Neural cell (in vitro differentiated cells): ENCODE measurements around the gene SNPH. TPM values are rescaled to one million over a fixed set of nuclear protein-coding genes. Genes with fewer than 3 reads are reported as not detected.

Experiments
- H2AFZ ChIP-seq: fragments of 200-600, 300-800 bp; sonication (generic), shearing (Covaris generic); 2 replicates; pipeline ENCODE4 v1.6.0; 2014; ENCODE audit warnings: low read depth, mild to moderate bottlenecking, antibody characterized with exemption, low read length, moderate library complexity
- H3F3A ChIP-seq: fragments of 200-600 bp; shearing (Covaris generic); 2 replicates; pipeline ENCODE4 v1.6.1; 2016; ENCODE audit warnings: mild to moderate bottlenecking, moderate library complexity, mixed read lengths, antibody characterized with exemption, low read length; ENCODE audit not compliant: insufficient read depth, poor library complexity, severe bottlenecking
- H3K27ac ChIP-seq: fragments of 200-600, 300-800 bp; sonication (generic), shearing (Covaris generic); 2 replicates; pipeline ENCODE4 v1.5.1; 2014; ENCODE audit warnings: mild to moderate bottlenecking, low read length, moderate library complexity
- H3K27me3 ChIP-seq: fragments of 300-800, 200-600 bp; sonication (generic), shearing (Covaris generic); 2 replicates; pipeline ENCODE4 v1.6.0; 2014; ENCODE audit warnings: mild to moderate bottlenecking, low read depth, low read length, moderate library complexity; ENCODE audit not compliant: insufficient read depth
- H3K36me3 ChIP-seq: fragments of 300-800, 200-600 bp; sonication (generic), shearing (Covaris generic); 2 replicates; pipeline ENCODE4 v1.5.1; 2014; ENCODE audit warnings: mild to moderate bottlenecking, antibody characterized with exemption, low read length, moderate library complexity; ENCODE audit not compliant: insufficient read depth
- H3K4me2 ChIP-seq: fragments of 300-800, 200-600 bp; sonication (generic), shearing (Covaris generic); 2 replicates; pipeline ENCODE4 v1.6.0; 2014; ENCODE audit warnings: mild to moderate bottlenecking, low read length
- H3K4me3 ChIP-seq: fragments of 300-800, 200-600 bp; sonication (generic), shearing (Covaris generic); 2 replicates; pipeline ENCODE4 v1.5.1; 2014; ENCODE audit warnings: mild to moderate bottlenecking, low read length, moderate library complexity
- H3K79me2 ChIP-seq: fragments of 200-600 bp; shearing (Covaris generic); replicated peaks from 2 replicates; pipeline ENCODE4 v1.6.0; 2014; ENCODE audit warnings: mild to moderate bottlenecking, low read length, moderate library complexity; ENCODE audit not compliant: insufficient read depth
- H3K9ac ChIP-seq: fragments of 300-800, 200-600 bp; sonication (generic), shearing (Covaris generic); 2 replicates; pipeline ENCODE4 v1.6.1; 2016; ENCODE audit warnings: mild to moderate bottlenecking, low read length, mixed read lengths
- H3K9me2 ChIP-seq: fragments of 200-600 bp; shearing (Covaris generic); 2 replicates; pipeline ENCODE4 v1.6.1; 2016; ENCODE audit warnings: mild to moderate bottlenecking, low read length, mixed read lengths; ENCODE audit not compliant: insufficient read depth
- H3K9me3 ChIP-seq: fragments of 200-600, 300-800 bp; sonication (generic), shearing (Covaris generic); 2 replicates; pipeline ENCODE4 v1.6.1; 2016; ENCODE audit warnings: mild to moderate bottlenecking, mixed run types, low read length, moderate library complexity, mixed read lengths
- H4K20me1 ChIP-seq: fragments of 200-600 bp; shearing (Covaris generic); 2 replicates; pipeline ENCODE4 v1.6.1; 2016; ENCODE audit warnings: mild to moderate bottlenecking, mixed run types; ENCODE audit not compliant: insufficient read depth
- CTCF ChIP-seq: fragments of 450-650 bp; IDR thresholded peaks from 2 replicates; pipeline ENCODE4 v1.5.1; 2014; ENCODE audit warnings: antibody characterized with exemption, mild to moderate bottlenecking, moderate library complexity; ENCODE audit not compliant: poor library complexity, severe bottlenecking
- EP300 ChIP-seq: fragments of 450-650 bp; conservative IDR thresholded peaks from 2 replicates; pipeline ENCODE4 v1.6.1; 2014; ENCODE audit warnings: antibody characterized with exemption, mild to moderate bottlenecking, moderate library complexity; ENCODE audit not compliant: poor library complexity, severe bottlenecking
- EZH2 ChIP-seq: fragments of 200-600, 300-800 bp; shearing (Covaris generic), sonication (generic); IDR thresholded peaks from 2 replicates; pipeline ENCODE4 v1.6.1; 2014; ENCODE audit warnings: antibody characterized with exemption, low read length, borderline replicate concordance, mild to moderate bottlenecking; ENCODE audit not compliant: insufficient read depth, poor library complexity, severe bottlenecking
- MXI1 ChIP-seq: fragments of 450-650 bp; conservative IDR thresholded peaks from 2 replicates; pipeline ENCODE4 v1.6.1; 2014; ENCODE audit warnings: antibody characterized with exemption, mild to moderate bottlenecking; ENCODE audit not compliant: poor library complexity, severe bottlenecking
- POLR2AphosphoS5 ChIP-seq: IDR thresholded peaks from 2 replicates; pipeline ENCODE4 v1.6.1; 2012
- RAD21 ChIP-seq: fragments of 450-650 bp; conservative IDR thresholded peaks from 2 replicates; pipeline ENCODE4 v1.6.1; 2014; ENCODE audit warnings: antibody characterized with exemption, mild to moderate bottlenecking, moderate library complexity
- REST ChIP-seq: IDR thresholded peaks from 2 replicates; pipeline ENCODE4 v1.6.1; 2012; ENCODE audit warnings: borderline replicate concordance
- SMC3 ChIP-seq: fragments of 450-650 bp; conservative IDR thresholded peaks from 2 replicates; pipeline ENCODE4 v1.6.1; 2014; ENCODE audit warnings: antibody characterized with exemption, mild to moderate bottlenecking, moderate library complexity; ENCODE audit not compliant: poor library complexity
- TAF1 ChIP-seq: IDR thresholded peaks from 2 replicates; pipeline ENCODE4 v1.6.1; 2012; ENCODE audit warnings: low read depth
- polyA plus RNA-seq: library from polyadenylated mRNA; depleted of rRNA; stranded (reverse); fragments of >200 nt; gene quantifications from 2 replicates; pipeline ENCODE4 v1.2.3, GENCODE V29; 2014

Gene SNPH
- polyA plus RNA-seq, 1 donor from 2014 or later = 25.6 TPM

GRCh38 chr20:1298166-1298565, 32.1 kb downstream of the SNPH start:
- Histone ChIP-seq H3K36me3 (no peaks in the 10 kb centered on the region), H4K20me1 (no peaks in the 10 kb centered on the region), H2AFZ (no peak overlapping the region), H3K9me3 (no peaks in the 10 kb centered on the region), H3K27me3 (no peaks in the 10 kb centered on the region), H3K9ac (no peak overlapping the region), H3K27ac (no peak overlapping the region), H3F3A (no peaks in the 10 kb centered on the region), H3K79me2 (no peaks in the 10 kb centered on the region), H3K9me2 (no peaks in the 10 kb centered on the region), H3K4me3 (no peak overlapping the region), H3K4me2 (no peak overlapping the region)
- TF ChIP-seq RAD21 (no peak), EZH2 (no peak), MXI1 (no peak), CTCF (no peak), POLR2AphosphoS5 (no peak)

- Histone ChIP-seq H3K9me2 (no peaks in the 10 kb centered on the region), H2AFZ (no peak overlapping the region), H3F3A (no peaks in the 10 kb centered on the region), H3K36me3 (no peaks in the 10 kb centered on the region), H3K4me3 (no peak overlapping the region), H3K4me2 (no peak overlapping the region), H3K9ac (no peak overlapping the region), H4K20me1 (no peaks in the 10 kb centered on the region), H3K9me3 (no peaks in the 10 kb centered on the region), H3K79me2 (no peaks in the 10 kb centered on the region), H3K27me3 (no peaks in the 10 kb centered on the region), H3K27ac (no peak overlapping the region)
- no peak for TF ChIP-seq SMC3
- TF ChIP-seq REST = no peak
- TF ChIP-seq EP300 = no peak
- TF ChIP-seq MXI1 = no peak
- no peak for TF ChIP-seq EZH2
- no peak for TF ChIP-seq RAD21
- no peak for TF ChIP-seq POLR2AphosphoS5
- TF ChIP-seq TAF1 = no peak
- TF ChIP-seq CTCF = no peak
These were observed 32.9 kb downstream of the SNPH start for GRCh38 chr20:1298888-1299511.
